HCT116 (cell line): ENCODE measurements around the gene RNF145. TPM values are rescaled to one million over a fixed set of nuclear protein-coding genes. Genes with fewer than 3 reads are reported as not detected.

Experiments used
- ATAC-seq: fragments of 200-7000 bp; cut with Tn5 transposase; 2 replicates; pipeline ENCODE4 v1.9.1; 2020; ENCODE audit warnings: mild to moderate bottlenecking, moderate library complexity
- BruUV-seq: library from RNA; stranded (reverse); fragments of 400-500 nt; replicated peaks from 2 replicates; lab custom pipeline; 2021; lab: Mats Ljungman, UMichigan
- CTCF ChIA-PET: fragments of 300-600 bp; sonication (Branson Sonifier 250); formaldehyde crosslinking; loops from one replicate; lab custom pipeline; 2021; ENCODE audit warnings: antibody characterized with exemption; lab: Charles Lee
- POLR2A ChIA-PET: fragments of 300-600, 350-600 bp; sonication (Branson Sonifier 250); formaldehyde crosslinking; loops from one replicate; lab custom pipeline; 2021; ENCODE audit warnings: antibody characterized with exemption; lab: Charles Lee
- RAD21 ChIA-PET, 2 experiments: fragments of 300-600 bp; sonication (Branson Sonifier 250); formaldehyde crosslinking; loops; one replicate each; lab custom pipeline; 2023; ENCODE audit warnings: low total read pairs in 2 of 2; ENCODE audit not compliant: uncharacterized antibody in 2 of 2, unreplicated experiment in 2 of 2, low non-redundant PET in 1 of 2; lab: Charles Lee
- DNase-seq: peaks from one replicate; pipeline ENCODE4 v3.0.0-alpha.2; 2010; ENCODE audit warnings: low read depth, low spot score
- H2AFZ ChIP-seq: fragments of 200-600 bp; shearing (Covaris generic), sonication (generic); 2 replicates; pipeline ENCODE4 v1.6.1; 2017; ENCODE audit warnings: low read depth, mixed run types, mixed read lengths, antibody characterized with exemption, low read length; ENCODE audit not compliant: poor library complexity, severe bottlenecking
- H3K27ac ChIP-seq: 2 replicates; pipeline ENCODE4 v1.5.1; 2012; ENCODE audit warnings: low read depth, low read length
- H3K27me3 ChIP-seq: fragments of 200-600 bp; sonication (generic); 2 replicates; pipeline ENCODE4 v1.6.1; 2016; ENCODE audit warnings: mixed run types, low read length, mixed read lengths; ENCODE audit not compliant: insufficient read depth
- H3K36me3 ChIP-seq, 2 experiments: fragments of 200-500 bp in 1 of 2; fragments of 200-600 bp in 1 of 2; sonication (Bioruptor generic) in 1 of 2; sonication (generic) in 1 of 2; 2 replicates each; pipeline versions ENCODE4 v1.5.1 to v1.6.1; 2014 to 2016; ENCODE audit warnings: low read length in 2 of 2, inconsistent platforms in 1 of 2, mixed read lengths in 1 of 2, mixed run types in 1 of 2; ENCODE audit not compliant: insufficient read depth in 2 of 2, control insufficient read depth in 1 of 2
- H3K4me1 ChIP-seq, 2 experiments: fragments of 200-600 bp in 1 of 2; sonication (generic) in 1 of 2; 2 replicates each; pipeline versions ENCODE4 v1.5.1 to v1.6.1; 2012 to 2017; ENCODE audit warnings: low read length in 2 of 2, inconsistent platforms in 1 of 2, mild to moderate bottlenecking in 1 of 2, mixed read lengths in 1 of 2, mixed run types in 1 of 2, moderate library complexity in 1 of 2; ENCODE audit not compliant: insufficient read depth in 2 of 2, control insufficient read depth in 1 of 2
- H3K4me2 ChIP-seq: fragments of 200-600 bp; sonication (generic); 2 replicates; pipeline ENCODE4 v1.6.1; 2017; ENCODE audit warnings: mixed run types, low read length, mixed read lengths
- H3K4me3 ChIP-seq, 2 experiments: fragments of 200-600 bp in 1 of 2; sonication (generic) in 1 of 2; replicated peaks in 1 of 2; 2 replicates each; pipeline ENCODE4 v1.5.1; 2011 to 2016; ENCODE audit warnings: low read length in 2 of 2, control low read depth in 1 of 2, low read depth in 1 of 2, mild to moderate bottlenecking in 1 of 2, mixed read lengths in 1 of 2, mixed run types in 1 of 2
- H3K79me2 ChIP-seq: fragments of 200-600 bp; sonication (generic); 2 replicates; pipeline ENCODE4 v1.6.1; 2017; ENCODE audit warnings: mild to moderate bottlenecking, mixed run types, low read length, moderate library complexity, mixed read lengths; ENCODE audit not compliant: insufficient read depth
- H3K9ac ChIP-seq: fragments of 200-600 bp; sonication (generic); 2 replicates; pipeline ENCODE4 v1.6.1; 2016; ENCODE audit warnings: low read length, mixed read lengths
- H3K9me2 ChIP-seq: fragments of 200-600 bp; sonication (generic), shearing (Covaris generic); 2 replicates; pipeline ENCODE4 v1.6.1; 2017; ENCODE audit warnings: mixed run types, mild to moderate bottlenecking, moderate library complexity; ENCODE audit not compliant: insufficient read depth
- H3K9me3 ChIP-seq, 2 experiments: fragments of 200-500 bp in 1 of 2; fragments of 200-600 bp in 1 of 2; sonication (Bioruptor generic) in 1 of 2; sonication (generic) in 1 of 2; 2 replicates each; pipeline ENCODE4 v1.6.1; 2014 to 2017; ENCODE audit warnings: low read length in 2 of 2, mixed read lengths in 2 of 2, inconsistent platforms in 1 of 2, low read depth in 1 of 2, mild to moderate bottlenecking in 1 of 2, mixed run types in 1 of 2, moderate library complexity in 1 of 2; ENCODE audit not compliant: control insufficient read depth in 1 of 2, insufficient read depth in 1 of 2
- H4K20me1 ChIP-seq: fragments of 200-600 bp; sonication (generic), shearing (Covaris generic); 2 replicates; pipeline ENCODE4 v1.6.1; 2017; ENCODE audit warnings: mixed run types, mild to moderate bottlenecking, moderate library complexity; ENCODE audit not compliant: insufficient read depth
- CBX3 ChIP-seq: IDR thresholded peaks from 2 replicates; pipeline ENCODE4 v1.6.1; 2012; ENCODE audit warnings: low read depth
- EGR1 ChIP-seq: IDR thresholded peaks from 2 replicates; pipeline ENCODE4 v1.6.1; 2012; ENCODE audit warnings: low read depth
- ELF1 ChIP-seq: IDR thresholded peaks from 2 replicates; pipeline ENCODE4 v1.6.1; 2012; ENCODE audit warnings: low read depth, borderline replicate concordance
- EZH2 ChIP-seq: fragments of 200-600 bp; sonication (generic); IDR thresholded peaks from 2 replicates; pipeline ENCODE4 v1.6.1; 2017; ENCODE audit warnings: antibody characterized with exemption, mixed run types
- FOSL1 ChIP-seq: IDR thresholded peaks from 2 replicates; pipeline ENCODE4 v1.6.1; 2012; ENCODE audit warnings: low read depth
- POLR2AphosphoS5 ChIP-seq: IDR thresholded peaks from 2 replicates; pipeline ENCODE4 v1.6.1; 2011; ENCODE audit warnings: mild to moderate bottlenecking, low read depth, low read length, moderate library complexity
- TCF7L2 ChIP-seq: IDR thresholded peaks from 2 replicates; pipeline ENCODE4 v1.7.0; 2011; ENCODE audit warnings: borderline replicate concordance, inconsistent platforms; ENCODE audit not compliant: insufficient read depth, insufficient read length; ENCODE audit errors: extremely low read depth
- ZNF274 ChIP-seq: fragments of 200-500 bp; sonication (Bioruptor generic); IDR thresholded peaks from 2 replicates; pipeline ENCODE4 v1.6.1; 2014; ENCODE audit warnings: mild to moderate bottlenecking, low read depth, low read length, inconsistent platforms
- intact Hi-C: fragments of 100-400 bp; cut with micrococcal nuclease; formaldehyde crosslinking; loops from 2 replicates; pipeline ENCODE4 v1.10.0; 2022
- total RNA-seq: library from RNA; stranded (reverse); gene quantifications from one replicate; pipeline ENCODE4 v1.2.1, GENCODE V29; 2021; ENCODE audit not compliant: unreplicated experiment
- TF ChIP-seq, protein P1 (sequence below): IDR thresholded peaks from 2 replicates; pipeline ENCODE4 v1.6.1; 2012

Gene RNF145
- total RNA-seq, 1 experiment from 2014 or later: 60.6 TPM

DNA sequence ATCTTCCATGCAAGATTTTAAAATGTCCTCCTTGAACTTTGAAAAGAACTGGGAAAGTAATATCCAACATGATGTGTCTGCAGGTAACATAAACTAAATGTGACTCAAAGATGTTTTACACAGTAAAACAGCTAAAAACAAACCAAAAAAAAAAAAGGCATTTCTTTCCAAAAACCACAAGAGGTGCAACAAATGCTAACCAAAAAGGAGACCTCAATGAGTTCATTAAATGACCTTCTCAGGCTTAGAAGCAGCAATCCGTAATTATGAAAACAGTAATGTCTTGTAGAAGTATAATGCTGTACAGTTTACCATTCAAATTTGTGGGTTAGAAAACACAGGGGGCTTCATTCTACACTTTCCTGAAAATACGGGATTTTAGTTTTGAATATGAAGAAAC, 2.5 kb downstream of the RNF145 start:
- ChIA-PET POLR2A (no interaction called here), CTCF (no interaction called here)
- Histone ChIP-seq H3K36me3 (peaks cover 0 to 4% of the 10 kb centered on the region in 2 experiments; a peak in 2 of 4 replicates), H3K4me2 (peak overlapping the region; percentile 93), H3K9me3 (no peaks in the 10 kb centered on the region), H3K79me2 (peaks cover 71% of the 10 kb centered on the region)
- no peak for DNase-seq
- BruUV-seq: no TSS peak
- no peak for ATAC-seq
- TF ChIP-seq TCF7L2: no peak
- TF ChIP-seq POLR2AphosphoS5: no peak
- TF ChIP-seq, all 23 proteins: peak for 0
- Histone ChIP-seq H3K9me2 (no peaks in the 10 kb centered on the region), H2AFZ (no peak overlapping the region), H3K27me3 (no peaks in the 10 kb centered on the region), H4K20me1 (peaks cover 8% of the 10 kb centered on the region; the same call in 1 of the 2 replicates), H3K4me1 (peaks cover 14 to 32% of the 10 kb centered on the region in 2 experiments; a peak in 3 of 4 replicates), H3K27ac (peak overlapping the region; percentile 75; the same call in 1 of the 2 replicates), H3K9ac (peak overlapping the region; percentile 80), H3K4me3 (peak overlapping the region; percentile 89; a peak in 3 of 4 replicates)
- RAD21 ChIA-PET: no interaction called here
- intact Hi-C loops: no loop called here

DNA sequence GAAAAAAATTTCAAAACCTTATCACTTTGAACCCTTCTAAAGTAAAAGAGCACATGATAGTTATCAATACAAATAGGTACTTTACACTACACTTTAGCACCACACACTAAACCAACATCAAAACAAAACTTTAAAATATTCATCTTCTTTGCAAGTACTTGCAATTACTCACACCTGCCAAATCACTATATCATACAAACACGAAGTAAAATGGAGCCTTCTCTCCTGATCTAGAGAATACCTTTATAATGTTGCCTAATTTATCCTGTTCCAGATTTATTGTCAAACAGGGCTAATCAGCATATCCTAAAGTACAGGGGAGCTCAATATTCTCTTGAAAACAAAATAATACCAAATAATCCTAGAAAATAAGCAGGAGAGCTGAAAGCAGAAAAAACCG, 3.0 kb downstream of the RNF145 start:
- Histone ChIP-seq H3K9me3 (no peaks in the 10 kb centered on the region), H3K27me3 (no peaks in the 10 kb centered on the region), H3K9ac (no peak overlapping the region), H3K4me1 (peaks cover 14 to 27% of the 10 kb centered on the region in 2 experiments; a peak in 3 of 4 replicates), H3K27ac (no peak overlapping the region), H3K9me2 (no peaks in the 10 kb centered on the region), H2AFZ (no peak overlapping the region), H3K4me3 (peak overlapping the region in 1 of 2 experiments; percentile 89; a peak in 1 of 4 replicates), H4K20me1 (peaks cover 8% of the 10 kb centered on the region; the same call in 1 of the 2 replicates), H3K36me3 (peaks cover 0 to 4% of the 10 kb centered on the region in 2 experiments; a peak in 2 of 4 replicates), H3K79me2 (peaks cover 76% of the 10 kb centered on the region), H3K4me2 (peak overlapping the region; percentile 93; the same call in 1 of the 2 replicates)
- no TSS peak for BruUV-seq
- POLR2A ChIA-PET: no interaction called here
- DNase-seq (no peak), ATAC-seq (no peak)
- CTCF ChIA-PET: interaction anchor here (0.6 kb wide), 1 partner anchor 50 kb away, joined by 3 read pairs; no protein-coding TSS in a partner anchor
- intact Hi-C loops: no loop called here
- no peak for TF ChIP-seq EGR1
- TF ChIP-seq ELF1: no peak
- TF ChIP-seq TCF7L2: no peak
- no peak for TF ChIP-seq EZH2
- no peak for TF ChIP-seq CBX3
- TF ChIP-seq FOSL1: no peak
- TF ChIP-seq, protein P1, sequence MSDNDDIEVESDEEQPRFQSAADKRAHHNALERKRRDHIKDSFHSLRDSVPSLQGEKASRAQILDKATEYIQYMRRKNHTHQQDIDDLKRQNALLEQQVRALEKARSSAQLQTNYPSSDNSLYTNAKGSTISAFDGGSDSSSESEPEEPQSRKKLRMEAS: no peak
- no peak for TF ChIP-seq ZNF274
- RAD21 ChIA-PET: no interaction called here
